GM12864 (cell line): ENCODE data around the gene AHDC1.
A peak's percentile ranks its signal among the peaks of the same experiment; 100 is the strongest.

Experiments used
- DNase-seq: peaks from one replicate; pipeline ENCODE4 v3.0.0-alpha.2; 2011; ENCODE audit warnings: low read depth
- H3K4me3 ChIP-seq: 2 replicates; pipeline ENCODE4 v1.5.1; 2011; ENCODE audit warnings: mild to moderate bottlenecking, low read depth, low read length, control low read depth
- CTCF ChIP-seq: IDR thresholded peaks from 2 replicates; pipeline ENCODE4 v1.5.1; 2011; ENCODE audit warnings: low read depth, mild to moderate bottlenecking, moderate library complexity, low read length, control low read depth, inconsistent platforms; ENCODE audit errors: missing control alignments

Gene AHDC1

GRCh38 chr1:27611450-27611849 is 7.5 kb upstream of the AHDC1 start:
- no peak overlapping the region for H3K4me3 ChIP-seq
- no peak for TF ChIP-seq CTCF
- DNase-seq, result no peak

GRCh38 chr1:27609618-27610240 is 5.8 kb upstream of the AHDC1 start:
- no peak for DNase-seq
- H3K4me3 ChIP-seq, result no peak overlapping the region

GRCh38 chr1:27609210-27609555 is 5.2 kb upstream of the AHDC1 start:
- DNase-seq, result no peak
- H3K4me3 ChIP-seq, result no peak overlapping the region
- no peak for TF ChIP-seq CTCF

More at GRCh38 chr1:27609618-27610240, 5.8 kb upstream of the AHDC1 start:
- no peak for TF ChIP-seq CTCF

GRCh38 chr1:27607239-27607804 is 3.4 kb upstream of the AHDC1 start:
- no peak for DNase-seq
- H3K4me3 ChIP-seq, result no peak overlapping the region

GRCh38 chr1:27606708-27607238 is 2.8 kb upstream of the AHDC1 start:
- no peak overlapping the region for H3K4me3 ChIP-seq
- DNase-seq, result no peak
- TF ChIP-seq CTCF, result no peak

More at GRCh38 chr1:27607239-27607804, 3.4 kb upstream of the AHDC1 start:
- no peak for TF ChIP-seq CTCF

GRCh38 chr1:27605796-27606707 is 2.1 kb upstream of the AHDC1 start:
- TF ChIP-seq CTCF, result peak; percentile 88
- no peak for DNase-seq
- no peak overlapping the region for H3K4me3 ChIP-seq
